GM19372 (cell line): ENCODE measurements around the gene EHMT2.
"Not testable (repeated sequence)": the region's sequence is repeated elsewhere in the genome, so short reads cannot be mapped to it uniquely, and the experiment has no call there.

ENCODE experiments used
- ATAC-seq: cut with Tn5 transposase; IDR thresholded peaks from one replicate; pipeline ENCODE4 v1.9.1; 2021; ENCODE audit warnings: mild to moderate bottlenecking, low read depth, moderate library complexity; ENCODE audit not compliant: unreplicated experiment

The EHMT2 gene

GRCh38 chr6:31847276-31847978 lies 50.1 kb downstream of the EHMT2 start:
- ATAC-seq: no peak

GRCh38 chr6:31844507-31844906 lies 53.0 kb downstream of the EHMT2 start:
- ATAC-seq: no peak

- ATAC-seq: no peak
These were observed 55.4 kb downstream of the EHMT2 start for GRCh38 chr6:31842053-31842452.

GRCh38 chr6:31839779-31840126 lies 57.7 kb downstream of the EHMT2 start:
- not testable (repeated sequence) for ATAC-seq

DNA sequence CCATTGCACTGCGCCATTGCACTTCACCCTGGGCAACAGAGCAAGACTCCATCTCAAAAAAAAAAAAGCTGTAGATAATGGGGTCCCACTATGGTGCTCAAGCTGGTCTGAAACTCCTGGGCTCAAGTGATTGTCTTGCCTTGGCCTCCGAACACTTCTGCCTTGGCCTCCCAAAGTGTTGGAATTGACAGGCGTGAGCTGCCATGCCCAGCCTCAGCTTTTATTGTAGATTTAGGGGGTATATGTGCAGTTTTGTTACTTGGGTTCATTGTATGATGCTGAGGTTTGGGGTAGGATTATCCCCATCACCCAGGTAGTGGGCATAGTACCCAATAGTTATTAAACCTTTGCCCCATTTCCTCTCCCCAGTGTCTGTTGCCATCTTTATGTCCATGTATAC lies 58.5 kb downstream of the EHMT2 start:
- ATAC-seq: no peak

- ATAC-seq: not testable (repeated sequence)
These were observed 59.4 kb downstream of the EHMT2 start for GRCh38 chr6:31838114-31838553.

DNA sequence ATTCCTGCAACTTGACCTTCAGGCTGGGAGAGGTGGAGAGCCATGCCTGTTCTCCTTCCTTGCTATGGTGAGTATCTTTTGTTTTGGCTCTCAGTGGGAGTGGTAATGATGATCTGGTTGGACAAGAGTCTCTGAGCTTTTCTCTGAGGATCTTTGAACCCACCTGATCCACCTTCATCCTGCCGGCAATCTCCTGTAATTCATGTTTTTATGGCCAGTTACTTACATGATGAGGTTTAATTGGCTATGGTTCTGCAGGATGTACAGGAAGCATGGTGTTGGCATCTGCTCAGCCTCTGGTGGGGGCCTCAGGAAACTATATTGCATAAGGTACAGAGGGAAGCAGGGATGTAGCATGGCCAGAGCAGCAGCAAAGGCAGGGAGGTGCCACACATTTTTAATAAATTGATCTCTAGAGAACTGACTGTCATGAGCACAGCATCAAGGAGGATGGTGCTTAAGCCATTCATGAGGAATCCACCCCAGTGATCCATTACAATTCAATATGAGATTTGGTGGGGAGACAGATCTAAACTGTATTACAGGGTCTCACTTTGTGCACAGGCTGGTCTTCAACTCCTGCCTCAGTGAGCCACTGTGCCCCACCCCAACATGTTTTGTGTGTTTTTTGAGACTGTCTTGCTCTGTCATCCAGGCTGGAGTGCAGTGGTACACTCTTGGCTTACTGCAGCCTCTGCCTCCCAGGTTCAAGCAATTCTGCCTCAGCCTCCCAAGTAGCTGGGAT lies 60.0 kb downstream of the EHMT2 start:
- ATAC-seq: no peak

- no peak for ATAC-seq
These were observed 60.8 kb downstream of the EHMT2 start for GRCh38 chr6:31836474-31837368.

- no peak for ATAC-seq
These were observed 61.4 kb downstream of the EHMT2 start for GRCh38 chr6:31836047-31836473.

GRCh38 chr6:31834367-31835250 lies 62.9 kb downstream of the EHMT2 start:
- ATAC-seq: peak; percentile 43

GRCh38 chr6:31831350-31832215 lies 65.9 kb downstream of the EHMT2 start:
- ATAC-seq: no peak

- no peak for ATAC-seq
These were observed 66.6 kb downstream of the EHMT2 start for GRCh38 chr6:31830886-31831335.
